Liver (tissue), 9 donors: ENCODE measurements around the gene ACTN1. TPM values are rescaled to one million over a fixed set of nuclear protein-coding genes. Genes with fewer than 3 reads are reported as not detected.

Experiments used
- DNase-seq: peaks from one replicate; pipeline ENCODE4 v3.0.0-alpha.2; 2017; ENCODE audit warnings: low spot score
- H3K27ac ChIP-seq, 2 donors: one replicate each; pipeline ENCODE4 v1.7.0; 2013; ENCODE audit warnings: inconsistent platforms in 2 of 2, low read length in 2 of 2, control low read depth in 1 of 2, low read depth in 1 of 2, mild to moderate bottlenecking in 1 of 2
- H3K27me3 ChIP-seq, 4 donors: one replicate each; pipeline versions ENCODE4 v1.6.1 to v1.7.0; 2013; ENCODE audit warnings: low read length in 3 of 4, inconsistent platforms in 1 of 4, mild to moderate bottlenecking in 1 of 4, moderate library complexity in 1 of 4; ENCODE audit not compliant: control insufficient read depth in 4 of 4, insufficient read depth in 4 of 4
- H3K36me3 ChIP-seq, 4 donors: one replicate each; pipeline versions ENCODE4 v1.6.1 to v1.7.0; 2013; ENCODE audit warnings: low read length in 3 of 4, mild to moderate bottlenecking in 3 of 4, low read depth in 1 of 4, moderate library complexity in 1 of 4; ENCODE audit not compliant: control insufficient read depth in 4 of 4, insufficient read depth in 3 of 4
- H3K4me1 ChIP-seq, 4 donors: one replicate each; pipeline versions ENCODE4 v1.6.1 to v1.7.0; 2013; ENCODE audit warnings: low read length in 3 of 4, mild to moderate bottlenecking in 3 of 4, moderate library complexity in 1 of 4; ENCODE audit not compliant: control insufficient read depth in 4 of 4, insufficient read depth in 4 of 4
- H3K4me3 ChIP-seq, 3 donors: one replicate each; pipeline versions ENCODE4 v1.6.1 to v1.7.0; 2013; ENCODE audit warnings: low read length in 3 of 3, control low read depth in 1 of 3, low read depth in 1 of 3, mild to moderate bottlenecking in 1 of 3
- H3K9ac ChIP-seq, 2 donors: one replicate each; pipeline ENCODE4 v1.7.0; 2013; ENCODE audit warnings: low read length in 2 of 2, mild to moderate bottlenecking in 2 of 2, moderate library complexity in 2 of 2, control low read depth in 1 of 2, low read depth in 1 of 2
- H3K9me3 ChIP-seq, 4 donors: one replicate each; pipeline versions ENCODE4 v1.6.1 to v1.7.0; 2013; ENCODE audit warnings: low read length in 3 of 4; ENCODE audit not compliant: control insufficient read depth in 4 of 4
- EGR1 ChIP-seq, 2 donors: IDR thresholded peaks; 2 replicates each; pipeline ENCODE4 v1.6.1; 2016 to 2018; ENCODE audit warnings: antibody characterized with exemption in 2 of 2, low read depth in 2 of 2
- FOXA1 ChIP-seq: IDR thresholded peaks from 2 replicates; pipeline ENCODE4 v1.6.1; 2016; ENCODE audit warnings: antibody characterized with exemption
- FOXA2 ChIP-seq: IDR thresholded peaks from 2 replicates; pipeline ENCODE4 v1.6.1; 2016; ENCODE audit warnings: antibody characterized with exemption
- GABPA ChIP-seq, 2 donors: IDR thresholded peaks in 1 of 2; conservative IDR thresholded peaks in 1 of 2; 2 replicates each; pipeline ENCODE4 v1.6.1; 2016; ENCODE audit warnings: antibody characterized with exemption in 2 of 2, mild to moderate bottlenecking in 1 of 2, moderate library complexity in 1 of 2
- HNF4A ChIP-seq, 2 donors: conservative IDR thresholded peaks; 2 replicates each; pipeline ENCODE4 v1.6.1; 2016; ENCODE audit warnings: antibody characterized with exemption in 2 of 2, mild to moderate bottlenecking in 2 of 2
- HNF4G ChIP-seq: IDR thresholded peaks from 2 replicates; pipeline ENCODE4 v1.6.1; 2016; ENCODE audit warnings: antibody characterized with exemption
- JUND ChIP-seq, 2 donors: IDR thresholded peaks; 2 replicates each; pipeline ENCODE4 v1.6.1; 2016; ENCODE audit warnings: antibody characterized with exemption in 2 of 2
- NR2F2 ChIP-seq: IDR thresholded peaks from 2 replicates; pipeline ENCODE4 v1.6.1; 2016; ENCODE audit warnings: antibody characterized with exemption
- RAD21 ChIP-seq, 2 donors: IDR thresholded peaks; 2 replicates each; pipeline ENCODE4 v1.6.1; 2016; ENCODE audit warnings: antibody characterized with exemption in 2 of 2, mild to moderate bottlenecking in 2 of 2
- RXRA ChIP-seq, 2 donors: IDR thresholded peaks; 2 replicates each; pipeline ENCODE4 v1.6.1; 2017 to 2018; ENCODE audit warnings: antibody characterized with exemption in 2 of 2, mild to moderate bottlenecking in 1 of 2
- SP1 ChIP-seq: IDR thresholded peaks from 2 replicates; pipeline ENCODE4 v1.6.1; 2018; ENCODE audit warnings: antibody characterized with exemption, mild to moderate bottlenecking
- YY1 ChIP-seq: IDR thresholded peaks from 2 replicates; pipeline ENCODE4 v1.6.1; 2016; ENCODE audit warnings: antibody characterized with exemption, mild to moderate bottlenecking
- WGBS: extraction: QIAGEN DNeasy Blood & Tissue Kit; methylation state at CpG from one replicate; pipeline ENCODE4 v1.1.7; 2013; 5-methylcytosine and 5-hydroxymethylcytosine counted together
- polyA plus RNA-seq, 2 donors: library from polyadenylated mRNA; stranded (reverse) in 1 of 2; unstranded in 1 of 2; fragments of 200-250 nt in 1 of 2; fragments of >200 nt in 1 of 2; fragmentation: Nextera tagmentation in 1 of 2; extraction: Ambion mirVana in 1 of 2; gene quantifications; one replicate each; pipeline versions ENCODE4 v1.2.1 to v1.2.3, GENCODE V29; 2013 to 2015
- total RNA-seq, 2 donors: library from RNA; depleted of rRNA; stranded (reverse); fragments of >200 nt; gene quantifications; one replicate each; pipeline ENCODE4 v1.2.3, GENCODE V29; 2014
- TF ChIP-seq, protein P1 (sequence below): IDR thresholded peaks from 2 replicates; pipeline ENCODE4 v1.6.1; 2016; ENCODE audit warnings: antibody characterized with exemption
- TF ChIP-seq, protein P2 (sequence below): fragments of 150-350 bp; IDR thresholded peaks from 2 replicates; pipeline ENCODE4 v1.5.1; 2017; ENCODE audit warnings: improper control_type of control experiment, low read depth, low read length; ENCODE audit not compliant: missing input control
- TF ChIP-seq, protein P3 (sequence below): IDR thresholded peaks from 2 replicates; pipeline ENCODE4 v1.6.1; 2016; ENCODE audit warnings: antibody characterized with exemption
- TF ChIP-seq, protein P4 (sequence below): IDR thresholded peaks from 2 replicates; pipeline ENCODE4 v1.6.1; 2016; ENCODE audit warnings: antibody characterized with exemption
- TF ChIP-seq, protein P5 (sequence below): IDR thresholded peaks from 2 replicates; pipeline ENCODE4 v1.6.1; 2016; ENCODE audit warnings: antibody characterized with exemption, mild to moderate bottlenecking
- donor health status: healthy.
- donor health status: healthy.
- donor health status: healthy.
- donor health status: healthy.
- donor health status: healthy.

The ACTN1 gene
- total and polyA plus RNA-seq, 4 donors: 36.2 to 100 (median 63.1) TPM

DNA sequence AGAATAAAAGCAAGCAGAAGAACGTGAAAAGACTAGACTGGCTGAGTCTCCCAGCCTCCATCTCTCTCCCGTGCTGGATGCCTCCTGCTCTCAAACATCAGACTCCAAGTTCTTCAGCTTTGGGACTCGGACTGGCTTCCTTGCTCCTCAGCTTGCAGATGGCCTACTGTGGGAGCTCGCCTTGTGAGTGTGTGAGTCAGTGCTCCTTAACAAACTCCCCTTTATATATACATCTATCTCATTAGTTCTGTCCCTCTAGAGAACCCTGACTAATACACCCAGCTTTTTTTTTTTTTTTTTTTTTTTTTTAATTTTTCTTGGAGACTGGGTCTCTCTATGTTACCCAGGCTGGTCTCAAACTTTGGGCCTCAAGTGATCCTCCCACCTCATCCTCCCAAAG lies 46.9 kb downstream of the ACTN1 start:
- H3K4me1 ChIP-seq: peaks cover 9 to 33% (median 21%) of the 10 kb centered on the region in 4 donors
- no peak overlapping the region for H3K27ac ChIP-seq

More for the DNA sequence above, 46.9 kb downstream of the ACTN1 start:
- no peaks in the 10 kb centered on the region for H3K9me3 ChIP-seq
- TF ChIP-seq FOXA2: no peak
- TF ChIP-seq HNF4A (conservative IDR thresholded peaks at IDR 0.05): no peak
- TF ChIP-seq, protein P1, sequence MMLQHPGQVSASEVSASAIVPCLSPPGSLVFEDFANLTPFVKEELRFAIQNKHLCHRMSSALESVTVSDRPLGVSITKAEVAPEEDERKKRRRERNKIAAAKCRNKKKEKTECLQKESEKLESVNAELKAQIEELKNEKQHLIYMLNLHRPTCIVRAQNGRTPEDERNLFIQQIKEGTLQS: no peak
- TF ChIP-seq, protein P2, sequence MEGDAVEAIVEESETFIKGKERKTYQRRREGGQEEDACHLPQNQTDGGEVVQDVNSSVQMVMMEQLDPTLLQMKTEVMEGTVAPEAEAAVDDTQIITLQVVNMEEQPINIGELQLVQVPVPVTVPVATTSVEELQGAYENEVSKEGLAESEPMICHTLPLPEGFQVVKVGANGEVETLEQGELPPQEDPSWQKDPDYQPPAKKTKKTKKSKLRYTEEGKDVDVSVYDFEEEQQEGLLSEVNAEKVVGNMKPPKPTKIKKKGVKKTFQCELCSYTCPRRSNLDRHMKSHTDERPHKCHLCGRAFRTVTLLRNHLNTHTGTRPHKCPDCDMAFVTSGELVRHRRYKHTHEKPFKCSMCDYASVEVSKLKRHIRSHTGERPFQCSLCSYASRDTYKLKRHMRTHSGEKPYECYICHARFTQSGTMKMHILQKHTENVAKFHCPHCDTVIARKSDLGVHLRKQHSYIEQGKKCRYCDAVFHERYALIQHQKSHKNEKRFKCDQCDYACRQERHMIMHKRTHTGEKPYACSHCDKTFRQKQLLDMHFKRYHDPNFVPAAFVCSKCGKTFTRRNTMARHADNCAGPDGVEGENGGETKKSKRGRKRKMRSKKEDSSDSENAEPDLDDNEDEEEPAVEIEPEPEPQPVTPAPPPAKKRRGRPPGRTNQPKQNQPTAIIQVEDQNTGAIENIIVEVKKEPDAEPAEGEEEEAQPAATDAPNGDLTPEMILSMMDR: no peak
- TF ChIP-seq FOXA1: no peak
- no peak for TF ChIP-seq EGR1 (IDR thresholded peaks at IDR 0.05; ENCODE audit: low read depth in 2 of 2)
- no peak for TF ChIP-seq YY1
- no peak for TF ChIP-seq HNF4G
- TF ChIP-seq, protein P3, sequence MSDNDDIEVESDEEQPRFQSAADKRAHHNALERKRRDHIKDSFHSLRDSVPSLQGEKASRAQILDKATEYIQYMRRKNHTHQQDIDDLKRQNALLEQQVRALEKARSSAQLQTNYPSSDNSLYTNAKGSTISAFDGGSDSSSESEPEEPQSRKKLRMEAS: no peak
- TF ChIP-seq JUND (IDR thresholded peaks at IDR 0.05): no peak
- no peak for TF ChIP-seq NR2F2
- no peak for TF ChIP-seq GABPA (IDR thresholded peaks at IDR 0.05 in 1 of 2, conservative IDR thresholded peaks at IDR 0.05 in 1 of 2)
- TF ChIP-seq SP1: no peak
- TF ChIP-seq, protein P4, sequence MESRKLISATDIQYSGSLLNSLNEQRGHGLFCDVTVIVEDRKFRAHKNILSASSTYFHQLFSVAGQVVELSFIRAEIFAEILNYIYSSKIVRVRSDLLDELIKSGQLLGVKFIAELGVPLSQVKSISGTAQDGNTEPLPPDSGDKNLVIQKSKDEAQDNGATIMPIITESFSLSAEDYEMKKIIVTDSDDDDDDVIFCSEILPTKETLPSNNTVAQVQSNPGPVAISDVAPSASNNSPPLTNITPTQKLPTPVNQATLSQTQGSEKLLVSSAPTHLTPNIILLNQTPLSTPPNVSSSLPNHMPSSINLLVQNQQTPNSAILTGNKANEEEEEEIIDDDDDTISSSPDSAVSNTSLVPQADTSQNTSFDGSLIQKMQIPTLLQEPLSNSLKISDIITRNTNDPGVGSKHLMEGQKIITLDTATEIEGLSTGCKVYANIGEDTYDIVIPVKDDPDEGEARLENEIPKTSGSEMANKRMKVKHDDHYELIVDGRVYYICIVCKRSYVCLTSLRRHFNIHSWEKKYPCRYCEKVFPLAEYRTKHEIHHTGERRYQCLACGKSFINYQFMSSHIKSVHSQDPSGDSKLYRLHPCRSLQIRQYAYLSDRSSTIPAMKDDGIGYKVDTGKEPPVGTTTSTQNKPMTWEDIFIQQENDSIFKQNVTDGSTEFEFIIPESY: no peak
- TF ChIP-seq RXRA (IDR thresholded peaks at IDR 0.05): no peak
- TF ChIP-seq, protein P5, sequence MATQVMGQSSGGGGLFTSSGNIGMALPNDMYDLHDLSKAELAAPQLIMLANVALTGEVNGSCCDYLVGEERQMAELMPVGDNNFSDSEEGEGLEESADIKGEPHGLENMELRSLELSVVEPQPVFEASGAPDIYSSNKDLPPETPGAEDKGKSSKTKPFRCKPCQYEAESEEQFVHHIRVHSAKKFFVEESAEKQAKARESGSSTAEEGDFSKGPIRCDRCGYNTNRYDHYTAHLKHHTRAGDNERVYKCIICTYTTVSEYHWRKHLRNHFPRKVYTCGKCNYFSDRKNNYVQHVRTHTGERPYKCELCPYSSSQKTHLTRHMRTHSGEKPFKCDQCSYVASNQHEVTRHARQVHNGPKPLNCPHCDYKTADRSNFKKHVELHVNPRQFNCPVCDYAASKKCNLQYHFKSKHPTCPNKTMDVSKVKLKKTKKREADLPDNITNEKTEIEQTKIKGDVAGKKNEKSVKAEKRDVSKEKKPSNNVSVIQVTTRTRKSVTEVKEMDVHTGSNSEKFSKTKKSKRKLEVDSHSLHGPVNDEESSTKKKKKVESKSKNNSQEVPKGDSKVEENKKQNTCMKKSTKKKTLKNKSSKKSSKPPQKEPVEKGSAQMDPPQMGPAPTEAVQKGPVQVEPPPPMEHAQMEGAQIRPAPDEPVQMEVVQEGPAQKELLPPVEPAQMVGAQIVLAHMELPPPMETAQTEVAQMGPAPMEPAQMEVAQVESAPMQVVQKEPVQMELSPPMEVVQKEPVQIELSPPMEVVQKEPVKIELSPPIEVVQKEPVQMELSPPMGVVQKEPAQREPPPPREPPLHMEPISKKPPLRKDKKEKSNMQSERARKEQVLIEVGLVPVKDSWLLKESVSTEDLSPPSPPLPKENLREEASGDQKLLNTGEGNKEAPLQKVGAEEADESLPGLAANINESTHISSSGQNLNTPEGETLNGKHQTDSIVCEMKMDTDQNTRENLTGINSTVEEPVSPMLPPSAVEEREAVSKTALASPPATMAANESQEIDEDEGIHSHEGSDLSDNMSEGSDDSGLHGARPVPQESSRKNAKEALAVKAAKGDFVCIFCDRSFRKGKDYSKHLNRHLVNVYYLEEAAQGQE: no peak
- TF ChIP-seq RAD21 (IDR thresholded peaks at IDR 0.05): no peak
- H3K27me3 ChIP-seq: no peaks in the 10 kb centered on the region
- no peak for DNase-seq
- WGBS: 90% methylated on average over 4 of the region's 4 CpGs
- no peak overlapping the region for H3K4me3 ChIP-seq
- H3K36me3 ChIP-seq: no peaks in the 10 kb centered on the region
- no peak overlapping the region for H3K9ac ChIP-seq
